K562 (cell line): ENCODE results near the gene SV2C.

Source experiments
- EZH2 ChIP-seq: IDR thresholded peaks from 2 replicates; pipeline ENCODE4 v1.6.1; 2012; ENCODE audit warnings: low read depth, mild to moderate bottlenecking, inconsistent platforms, low read length, borderline replicate concordance
- SNIP1 ChIP-seq: fragments of 450-650 bp; IDR thresholded peaks from 2 replicates; pipeline ENCODE4 v1.7.1; 2017; ENCODE audit warnings: low read depth, mild to moderate bottlenecking

DNA sequence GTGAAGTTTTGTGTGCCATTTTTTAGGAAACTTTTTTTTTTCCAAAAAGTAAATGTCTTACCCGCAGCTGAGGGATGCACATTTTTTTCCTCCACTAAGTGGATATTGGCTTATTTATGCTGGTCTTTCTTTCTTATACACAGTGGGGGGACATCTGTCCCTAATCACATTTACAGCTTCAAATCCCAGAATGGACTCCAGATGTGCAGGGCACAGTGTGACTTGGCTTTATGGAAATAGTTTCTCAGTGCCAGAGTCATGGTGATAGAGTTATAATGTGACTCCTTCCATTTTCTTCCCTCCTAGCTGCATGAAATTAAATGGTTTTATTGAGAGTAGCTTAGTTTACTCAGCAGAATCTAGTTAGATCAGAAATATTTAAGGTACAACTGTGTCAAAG is 66.5 kb downstream of the SV2C start:
- TF ChIP-seq SNIP1 (no peak), EZH2 (no peak)
